IPS DF 6.9 (cell line): ENCODE results near the gene UGT3A2.
"Not testable (repeated sequence)": the region's sequence is repeated elsewhere in the genome, so short reads cannot be mapped to it uniquely, and the experiment has no call there.

Experiments used
- DNase-seq: peaks from one replicate; pipeline ENCODE4 v3.0.0-alpha.2; 2013; ENCODE audit warnings: low read depth, low spot score
- H3K27ac ChIP-seq: one replicate; pipeline ENCODE4 v1.5.1; 2013; ENCODE audit warnings: low read length, control low read depth
- H3K27me3 ChIP-seq: 2 replicates; pipeline ENCODE4 v1.6.1; 2013; ENCODE audit warnings: mild to moderate bottlenecking, low read length; ENCODE audit not compliant: control insufficient read depth, insufficient read depth
- H3K36me3 ChIP-seq: 2 replicates; pipeline ENCODE4 v1.6.1; 2013; ENCODE audit warnings: low read length; ENCODE audit not compliant: control insufficient read depth, insufficient read depth
- H3K4me1 ChIP-seq: 2 replicates; pipeline ENCODE4 v1.6.1; 2013; ENCODE audit warnings: low read length; ENCODE audit not compliant: control insufficient read depth, insufficient read depth
- H3K4me3 ChIP-seq: 2 replicates; pipeline ENCODE4 v1.5.1; 2013; ENCODE audit warnings: mild to moderate bottlenecking, low read length
- H3K9me3 ChIP-seq: 2 replicates; pipeline ENCODE4 v1.6.1; 2013; ENCODE audit warnings: low read length, inconsistent platforms; ENCODE audit not compliant: control insufficient read depth, insufficient read depth
- WGBS: extraction: QIAGEN DNeasy Blood & Tissue Kit; methylation state at CpG from one replicate; pipeline ENCODE4 v1.1.7; 2013; ENCODE audit warnings: mixed read lengths, missing lambda C conversion rate; ENCODE audit not compliant: insufficient read length, insufficient coverage; 5-methylcytosine and 5-hydroxymethylcytosine counted together

Gene UGT3A2

GRCh38 chr5:36052538-36052937 is 14.1 kb downstream of the UGT3A2 start:
- H3K27me3 ChIP-seq = no peaks in the 10 kb centered on the region
- H3K27ac ChIP-seq = no peak overlapping the region
- no peaks in the 10 kb centered on the region for H3K36me3 ChIP-seq
- H3K4me1 ChIP-seq = no peaks in the 10 kb centered on the region
- H3K4me3 ChIP-seq = no peak overlapping the region
- H3K9me3 ChIP-seq = no peaks in the 10 kb centered on the region
- DNase-seq = no peak

DNA sequence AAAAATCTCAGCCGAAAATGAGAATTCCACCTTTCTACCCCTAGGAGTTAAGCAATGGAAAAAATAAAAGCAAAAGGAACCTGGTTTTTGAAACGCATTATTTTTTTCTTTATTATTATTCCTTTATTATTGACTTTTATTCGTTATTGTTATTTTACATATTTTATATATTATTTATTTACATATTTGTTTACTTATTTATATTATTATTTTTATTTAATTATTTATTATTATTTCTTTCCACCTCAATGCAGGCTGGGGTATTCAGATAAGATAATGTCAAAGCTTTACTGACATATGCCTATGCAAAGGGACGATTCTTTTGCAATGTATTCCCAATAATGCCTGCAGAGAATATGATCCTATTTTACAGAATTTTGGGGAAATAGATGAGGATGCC is 16.7 kb downstream of the UGT3A2 start:
- H3K9me3 ChIP-seq = no peaks in the 10 kb centered on the region
- no peaks in the 10 kb centered on the region for H3K36me3 ChIP-seq
- no peak overlapping the region for H3K27ac ChIP-seq
- H3K27me3 ChIP-seq = no peaks in the 10 kb centered on the region
- H3K4me1 ChIP-seq = no peaks in the 10 kb centered on the region
- no peak for DNase-seq
- H3K4me3 ChIP-seq = no peak overlapping the region
- no CpG with 5 or more reads among the region's 4 CpGs for WGBS

DNA sequence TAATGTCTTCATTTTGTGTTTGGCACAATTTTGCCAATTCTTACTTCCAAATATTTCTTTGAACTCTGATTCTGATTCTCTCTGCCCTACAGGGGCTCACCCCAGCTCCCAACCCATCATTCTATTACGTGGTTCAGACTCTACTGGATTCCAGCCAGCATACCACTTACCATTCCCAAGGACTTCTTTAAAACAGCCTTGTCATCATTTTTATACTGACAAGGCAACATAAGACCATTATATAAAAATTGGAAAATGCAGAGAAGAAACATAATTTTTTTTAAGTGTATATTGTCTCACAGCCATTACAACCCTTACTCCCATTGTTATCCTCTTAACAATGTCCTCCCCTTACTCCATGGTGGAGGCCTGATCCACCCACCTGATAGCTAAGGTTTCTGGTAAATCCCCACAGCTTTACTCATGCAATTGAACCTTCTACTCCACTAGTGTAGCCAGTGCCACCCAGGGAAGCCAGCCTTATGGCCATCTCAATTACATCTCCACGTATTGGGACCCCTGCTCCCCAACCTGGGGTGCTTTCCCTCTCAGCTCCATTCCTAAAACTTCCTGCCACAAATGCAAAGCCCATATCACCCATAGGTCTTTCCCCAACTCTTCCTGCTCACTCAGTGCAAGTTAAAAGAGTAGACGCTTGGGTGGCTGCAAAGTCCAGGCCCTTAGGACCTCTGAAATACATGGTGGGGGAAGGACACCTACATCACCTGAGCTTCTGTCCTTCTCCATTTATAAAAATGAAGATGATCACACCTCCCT is 19.1 kb downstream of the UGT3A2 start:
- DNase-seq = no peak
- H3K4me3 ChIP-seq = no peak overlapping the region
- no peak overlapping the region for H3K27ac ChIP-seq
- H3K27me3 ChIP-seq = no peaks in the 10 kb centered on the region
- H3K4me1 ChIP-seq = no peaks in the 10 kb centered on the region
- no peaks in the 10 kb centered on the region for H3K9me3 ChIP-seq
- H3K36me3 ChIP-seq = no peaks in the 10 kb centered on the region
- WGBS = no CpG with 5 or more reads among the region's 3 CpGs

DNA sequence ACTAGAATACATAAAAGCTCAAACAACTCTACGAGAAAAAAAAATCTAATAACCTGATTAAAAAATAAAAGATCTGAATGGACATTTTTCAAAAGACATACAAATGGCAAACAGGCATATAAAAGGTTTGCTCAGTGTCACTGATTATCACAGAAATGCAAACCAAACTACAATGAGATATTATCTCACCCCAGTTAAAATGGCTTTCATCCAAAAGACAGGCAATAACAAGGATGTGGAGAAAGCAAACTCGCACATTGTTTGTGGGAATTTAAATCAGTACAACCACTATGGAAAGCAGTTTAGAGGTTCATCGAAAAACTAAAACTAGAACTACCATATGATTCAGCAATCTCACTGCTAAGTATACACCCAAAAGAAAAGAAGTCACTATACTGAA is 20.8 kb downstream of the UGT3A2 start:
- no peak for DNase-seq
- Histone ChIP-seq H3K9me3 (no peaks in the 10 kb centered on the region), H3K36me3 (no peaks in the 10 kb centered on the region), H3K27me3 (no peaks in the 10 kb centered on the region), H3K27ac (no peak overlapping the region), H3K4me3 (no peak overlapping the region), H3K4me1 (0 out of 2 replicates have a peak, but pooled peaks cover under 1% of the 10 kb centered on the region)
- no CpG with 5 or more reads among the region's 3 CpGs for WGBS

GRCh38 chr5:36041537-36041845 is 25.2 kb downstream of the UGT3A2 start:
- no peak for DNase-seq
- no peaks in the 10 kb centered on the region for H3K27me3 ChIP-seq
- H3K36me3 ChIP-seq = no peaks in the 10 kb centered on the region
- H3K27ac ChIP-seq = no peak overlapping the region
- no peak overlapping the region for H3K4me3 ChIP-seq
- H3K4me1 ChIP-seq = 0 out of 2 replicates have a peak, but pooled peaks cover 4% of the 10 kb centered on the region
- no peaks in the 10 kb centered on the region for H3K9me3 ChIP-seq

GRCh38 chr5:36040651-36041536 is 25.8 kb downstream of the UGT3A2 start:
- no peaks in the 10 kb centered on the region for H3K36me3 ChIP-seq
- no peak overlapping the region for H3K4me3 ChIP-seq
- DNase-seq = no peak
- H3K27ac ChIP-seq = no peak overlapping the region
- 0 out of 2 replicates have a peak, but pooled peaks cover 4% of the 10 kb centered on the region for H3K4me1 ChIP-seq
- WGBS = no CpG with 5 or more reads among the region's 3 CpGs
- H3K9me3 ChIP-seq = no peaks in the 10 kb centered on the region
- no peaks in the 10 kb centered on the region for H3K27me3 ChIP-seq

DNA sequence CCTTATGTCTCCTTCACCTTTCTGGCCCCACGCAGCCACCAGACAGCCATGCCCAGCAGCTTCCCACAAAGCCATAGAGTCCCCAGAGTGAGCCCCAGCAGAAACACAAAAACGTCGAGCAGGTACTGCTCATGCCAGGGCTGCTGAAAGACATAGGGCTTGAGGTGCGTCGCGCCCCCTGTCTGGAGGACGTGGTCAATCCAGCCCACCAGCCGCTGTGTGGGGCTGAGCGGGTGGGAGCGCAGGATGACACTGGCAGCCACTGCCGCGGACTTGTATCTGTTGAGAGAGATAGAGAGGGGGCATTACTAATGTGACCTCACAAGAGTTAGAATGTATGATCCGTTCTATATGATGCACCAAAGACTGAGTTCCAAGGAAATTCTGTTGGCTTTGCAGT is 31.0 kb downstream of the UGT3A2 start:
- WGBS = no CpG with 5 or more reads among the region's 13 CpGs
- Histone ChIP-seq H3K9me3 (no peaks in the 10 kb centered on the region), H3K4me1 (0 out of 2 replicates have a peak, but pooled peaks cover under 1% of the 10 kb centered on the region), H3K27ac (no peak overlapping the region), H3K36me3 (no peaks in the 10 kb centered on the region), H3K4me3 (no peak overlapping the region), H3K27me3 (no peaks in the 10 kb centered on the region)
- no peak for DNase-seq

- no CpG with 5 or more reads among the region's 3 CpGs for WGBS
Observed at GRCh38 chr5:36034536-36035134, 32.0 kb downstream of the UGT3A2 start.

GRCh38 chr5:36033486-36033885 is 33.2 kb downstream of the UGT3A2 start:
- Histone ChIP-seq H3K4me1 (no peaks in the 10 kb centered on the region), H3K9me3 (no peaks in the 10 kb centered on the region; the same call in 1 of the 2 replicates), H3K36me3 (no peaks in the 10 kb centered on the region), H3K27ac (no peak overlapping the region), H3K4me3 (no peak overlapping the region), H3K27me3 (no peaks in the 10 kb centered on the region)
- DNase-seq = no peak
- no CpG with 5 or more reads among the region's 1 CpG for WGBS

More at GRCh38 chr5:36034536-36035134, 32.0 kb downstream of the UGT3A2 start:
- H3K4me3 ChIP-seq, H3K27me3 ChIP-seq, H3K9me3 ChIP-seq, H3K27ac ChIP-seq, H3K4me1 ChIP-seq, H3K36me3 ChIP-seq, DNase-seq: not testable (repeated sequence)

GRCh38 chr5:36033047-36033446 is 33.6 kb downstream of the UGT3A2 start:
- Histone ChIP-seq H3K4me1 (no peaks in the 10 kb centered on the region), H3K4me3 (no peak overlapping the region), H3K27ac (no peak overlapping the region), H3K9me3 (no peaks in the 10 kb centered on the region; the same call in 1 of the 2 replicates), H3K27me3 (no peaks in the 10 kb centered on the region), H3K36me3 (no peaks in the 10 kb centered on the region)
- no peak for DNase-seq
